IPS DF 6.9 (cell line): Measurements from ENCODE around the gene ZBTB16.

ENCODE experiments used
- DNase-seq: peaks from one replicate; pipeline ENCODE4 v3.0.0-alpha.2; 2013; ENCODE audit warnings: low read depth, low spot score
- H3K27ac ChIP-seq: one replicate; pipeline ENCODE4 v1.5.1; 2013; ENCODE audit warnings: low read length, control low read depth
- H3K27me3 ChIP-seq: 2 replicates; pipeline ENCODE4 v1.6.1; 2013; ENCODE audit warnings: mild to moderate bottlenecking, low read length; ENCODE audit not compliant: control insufficient read depth, insufficient read depth
- H3K36me3 ChIP-seq: 2 replicates; pipeline ENCODE4 v1.6.1; 2013; ENCODE audit warnings: low read length; ENCODE audit not compliant: control insufficient read depth, insufficient read depth
- H3K4me1 ChIP-seq: 2 replicates; pipeline ENCODE4 v1.6.1; 2013; ENCODE audit warnings: low read length; ENCODE audit not compliant: control insufficient read depth, insufficient read depth
- H3K4me3 ChIP-seq: 2 replicates; pipeline ENCODE4 v1.5.1; 2013; ENCODE audit warnings: mild to moderate bottlenecking, low read length
- H3K9me3 ChIP-seq: 2 replicates; pipeline ENCODE4 v1.6.1; 2013; ENCODE audit warnings: low read length, inconsistent platforms; ENCODE audit not compliant: control insufficient read depth, insufficient read depth
- WGBS: extraction: QIAGEN DNeasy Blood & Tissue Kit; methylation state at CpG from one replicate; pipeline ENCODE4 v1.1.7; 2013; ENCODE audit warnings: mixed read lengths, missing lambda C conversion rate; ENCODE audit not compliant: insufficient read length, insufficient coverage; 5-methylcytosine and 5-hydroxymethylcytosine counted together

ZBTB16 gene

DNA sequence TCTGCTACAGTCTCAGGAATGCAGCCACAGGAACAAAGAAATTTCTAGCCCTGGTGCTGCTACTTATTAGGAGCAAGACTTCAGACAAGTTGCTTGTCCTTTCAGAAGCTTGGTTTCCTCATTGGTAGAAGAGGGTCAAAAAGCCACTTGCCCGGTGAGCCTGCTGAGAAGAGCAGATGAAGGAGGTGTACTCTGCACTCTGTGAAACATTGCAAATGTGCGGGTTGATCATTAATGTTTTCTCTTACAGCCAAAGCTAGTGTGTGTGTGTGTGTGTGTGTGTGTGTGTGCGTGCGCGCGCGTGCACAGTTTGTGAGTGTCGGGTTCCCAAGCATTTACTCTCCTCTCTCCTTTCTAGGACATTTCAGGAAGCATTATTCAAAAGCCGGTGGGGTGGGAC, 150.4 kb downstream of the ZBTB16 start:
- no peaks in the 10 kb centered on the region for H3K27me3 ChIP-seq

DNA sequence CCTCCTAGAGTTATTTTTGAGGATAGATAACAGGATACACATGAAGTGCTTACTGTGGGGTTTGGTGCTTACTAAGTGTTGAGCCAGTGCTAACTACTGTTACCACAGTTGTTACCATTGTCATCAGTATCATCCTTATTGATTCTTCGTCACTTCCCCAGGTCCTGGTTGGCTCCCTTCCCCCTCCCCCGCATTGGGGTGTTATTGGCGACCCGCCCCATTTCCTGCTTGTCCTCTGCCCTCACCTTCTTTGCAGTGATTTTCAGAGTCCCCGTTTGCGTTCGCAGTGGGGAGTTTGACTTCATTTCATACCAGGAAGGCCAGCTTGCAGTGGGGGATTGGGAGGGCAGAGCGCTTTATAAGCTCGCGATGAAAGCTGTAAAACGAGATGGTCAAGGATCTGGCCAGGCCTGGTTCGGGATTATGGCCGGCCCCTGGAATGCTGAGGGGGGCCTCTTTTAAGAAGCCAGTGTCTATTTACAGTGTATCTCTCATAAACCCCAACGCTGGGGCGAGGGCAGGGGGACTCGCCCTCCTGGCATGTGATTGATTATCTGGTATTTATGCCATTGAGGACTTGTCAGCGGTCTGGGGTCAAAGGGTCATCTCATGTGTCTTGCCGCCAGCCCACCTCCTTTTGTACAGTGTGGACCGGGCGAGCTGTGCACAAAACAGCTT, 152.1 kb downstream of the ZBTB16 start:
- Histone ChIP-seq H3K27me3 (no peaks in the 10 kb centered on the region), H3K4me1 (peaks cover 8% of the 10 kb centered on the region), H3K9me3 (no peaks in the 10 kb centered on the region), H3K4me3 (no peak overlapping the region), H3K27ac (no peak overlapping the region), H3K36me3 (no peaks in the 10 kb centered on the region)
- DNase-seq: no peak
- WGBS: no CpG with 5 or more reads among the region's 20 CpGs

More for the DNA sequence above, 150.4 kb downstream of the ZBTB16 start:
- no peak for DNase-seq
- no peaks in the 10 kb centered on the region for H3K36me3 ChIP-seq
- H3K4me1 ChIP-seq: peaks cover 8% of the 10 kb centered on the region
- no peak overlapping the region for H3K4me3 ChIP-seq
- H3K9me3 ChIP-seq: no peaks in the 10 kb centered on the region
- WGBS: no CpG with 5 or more reads among the region's 9 CpGs
- H3K27ac ChIP-seq: no peak overlapping the region

DNA sequence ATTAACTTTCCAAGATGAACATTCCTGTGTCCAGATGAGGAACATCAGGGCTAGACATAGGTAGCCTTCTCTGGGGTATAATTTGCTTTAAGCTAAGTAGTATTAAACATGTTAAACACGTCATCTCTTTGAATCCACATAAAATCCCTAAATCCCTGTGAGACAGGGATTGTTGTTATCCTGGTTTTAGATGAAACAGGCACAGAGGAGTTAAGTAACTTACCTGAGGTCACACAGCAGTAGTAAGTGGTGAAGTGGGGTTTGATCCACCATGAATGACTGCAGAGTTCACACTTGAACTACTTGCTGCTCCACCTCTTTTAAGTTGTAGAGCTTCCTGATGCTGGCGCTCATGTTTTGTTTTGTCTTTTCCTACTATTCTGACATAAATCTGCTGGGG, 154.1 kb downstream of the ZBTB16 start:
- no peak overlapping the region for H3K27ac ChIP-seq
- no peaks in the 10 kb centered on the region for H3K36me3 ChIP-seq
- H3K4me1 ChIP-seq: peaks cover 8% of the 10 kb centered on the region
- no peaks in the 10 kb centered on the region for H3K9me3 ChIP-seq
- WGBS: no CpG with 5 or more reads among the region's 2 CpGs
- H3K4me3 ChIP-seq: no peak overlapping the region
- DNase-seq: no peak
- H3K27me3 ChIP-seq: no peaks in the 10 kb centered on the region

DNA sequence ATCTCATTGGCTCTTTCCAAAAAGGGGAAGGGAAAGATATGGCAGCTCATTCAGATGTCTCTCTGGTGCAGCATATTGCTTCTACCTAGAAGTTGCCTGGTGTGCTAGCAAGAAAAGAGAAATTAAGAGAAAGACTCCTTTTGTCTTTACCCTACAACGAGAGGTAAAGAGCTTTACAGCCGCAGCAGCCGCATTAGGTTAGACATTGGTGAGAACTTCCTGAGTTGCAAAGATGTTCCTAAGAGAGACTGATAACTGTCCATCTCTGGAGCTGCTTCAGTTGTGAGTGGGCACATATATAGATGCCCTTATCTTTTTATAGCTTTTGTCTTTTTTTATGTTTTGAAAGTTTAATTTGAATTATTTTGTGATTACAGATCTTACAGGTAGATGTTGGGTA, 155.9 kb downstream of the ZBTB16 start:
- WGBS: no CpG with 5 or more reads among the region's 3 CpGs
- no peak overlapping the region for H3K27ac ChIP-seq
- H3K4me1 ChIP-seq: peaks cover 8% of the 10 kb centered on the region
- no peaks in the 10 kb centered on the region for H3K27me3 ChIP-seq
- no peaks in the 10 kb centered on the region for H3K9me3 ChIP-seq
- H3K4me3 ChIP-seq: no peak overlapping the region
- no peak for DNase-seq
- H3K36me3 ChIP-seq: no peaks in the 10 kb centered on the region

DNA sequence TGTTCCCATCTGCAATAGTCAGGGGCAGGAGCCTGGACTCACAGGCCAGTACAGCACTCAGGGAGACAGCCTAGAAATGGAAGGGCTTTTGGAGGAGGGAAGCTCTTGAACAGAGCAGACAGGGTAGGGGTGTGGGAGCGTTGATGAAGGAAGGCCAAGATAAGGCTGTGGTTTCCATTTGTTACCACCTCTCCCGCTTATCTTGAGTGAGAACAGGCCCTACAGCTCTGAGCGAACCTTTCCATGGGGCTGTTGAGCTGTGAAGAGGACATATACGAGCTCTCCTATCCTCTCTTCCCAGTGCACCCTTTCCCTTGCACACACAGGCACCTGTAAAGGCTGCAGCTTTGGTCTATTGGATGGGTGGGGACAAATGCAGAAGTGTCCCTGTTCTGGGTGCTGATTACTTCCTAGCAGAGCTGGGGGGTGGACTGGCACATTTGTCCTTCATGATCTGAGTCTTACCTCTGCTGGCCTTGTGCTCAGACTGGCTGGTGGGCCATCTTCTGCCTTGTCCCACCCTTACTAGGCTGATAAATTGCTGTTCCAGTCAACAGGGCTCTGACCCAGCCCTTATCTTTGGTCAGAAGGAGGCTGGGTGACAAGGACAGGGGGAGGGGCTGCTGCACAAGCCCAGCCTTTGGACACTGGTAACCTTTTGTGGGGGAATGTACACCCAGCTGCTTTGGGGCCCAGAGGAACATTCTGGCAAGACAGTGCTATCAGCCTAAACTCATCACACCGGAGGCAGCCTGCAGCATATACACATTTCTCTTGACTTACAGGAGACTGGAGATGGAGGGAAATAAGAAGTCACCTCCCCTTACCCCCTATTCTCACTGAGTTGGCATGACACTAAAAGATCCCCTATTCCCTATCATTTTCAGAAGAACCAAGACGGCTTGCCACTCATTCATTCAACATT, 156.6 kb downstream of the ZBTB16 start:
- Histone ChIP-seq H3K36me3 (no peaks in the 10 kb centered on the region), H3K4me3 (no peak overlapping the region), H3K27ac (no peak overlapping the region), H3K27me3 (no peaks in the 10 kb centered on the region), H3K9me3 (no peaks in the 10 kb centered on the region), H3K4me1 (peaks cover 8% of the 10 kb centered on the region)
- DNase-seq: no peak
- WGBS: no CpG with 5 or more reads among the region's 6 CpGs

DNA sequence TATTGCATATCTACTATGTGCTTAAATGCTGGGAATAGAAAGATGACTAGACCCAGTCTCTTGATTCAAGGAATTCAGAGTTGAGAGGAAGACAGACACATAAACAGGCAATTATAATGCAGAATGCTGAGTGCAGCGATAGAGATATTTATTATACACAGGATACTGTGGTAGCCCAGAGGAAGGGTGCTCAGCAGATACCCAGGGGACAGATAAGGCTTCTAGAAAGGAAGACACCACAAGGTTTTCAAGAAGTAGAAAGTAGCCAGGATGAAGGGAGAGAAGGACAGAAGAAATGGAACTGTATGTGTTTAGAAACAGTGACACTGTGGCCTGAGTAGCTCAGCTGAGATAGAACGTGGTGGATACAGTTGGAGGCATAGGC, 157.3 kb downstream of the ZBTB16 start:
- no peaks in the 10 kb centered on the region for H3K36me3 ChIP-seq
- H3K9me3 ChIP-seq: no peaks in the 10 kb centered on the region
- peaks cover 6% of the 10 kb centered on the region for H3K4me1 ChIP-seq
- H3K27me3 ChIP-seq: no peaks in the 10 kb centered on the region
- WGBS: no CpG with 5 or more reads among the region's 2 CpGs
- H3K4me3 ChIP-seq: no peak overlapping the region
- DNase-seq: no peak
- no peak overlapping the region for H3K27ac ChIP-seq

DNA sequence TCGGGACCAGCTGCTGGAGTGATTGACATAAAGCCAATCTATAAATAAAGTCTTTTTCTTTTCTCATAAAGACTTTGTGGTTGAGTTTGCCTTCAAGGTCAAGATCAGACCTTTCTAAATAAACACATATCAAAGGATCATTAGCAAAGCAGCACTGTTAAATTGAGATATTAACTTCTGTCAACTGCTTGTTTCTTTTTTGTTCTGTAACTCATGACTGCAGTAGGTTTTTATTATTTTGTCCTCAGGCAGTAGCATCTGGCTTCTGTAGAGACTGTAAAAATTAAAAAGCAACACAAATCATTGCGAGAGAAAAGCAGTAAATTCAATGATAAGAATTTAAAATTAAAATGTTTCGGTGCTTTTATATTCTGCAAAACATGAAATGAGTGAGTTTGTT, 159.0 kb downstream of the ZBTB16 start:
- H3K9me3 ChIP-seq: no peaks in the 10 kb centered on the region
- H3K36me3 ChIP-seq: no peaks in the 10 kb centered on the region
- H3K27ac ChIP-seq: no peak overlapping the region
- no peak overlapping the region for H3K4me3 ChIP-seq
- DNase-seq: no peak
- H3K27me3 ChIP-seq: no peaks in the 10 kb centered on the region
- no CpG with 5 or more reads among the region's 3 CpGs for WGBS
- no peaks in the 10 kb centered on the region for H3K4me1 ChIP-seq

DNA sequence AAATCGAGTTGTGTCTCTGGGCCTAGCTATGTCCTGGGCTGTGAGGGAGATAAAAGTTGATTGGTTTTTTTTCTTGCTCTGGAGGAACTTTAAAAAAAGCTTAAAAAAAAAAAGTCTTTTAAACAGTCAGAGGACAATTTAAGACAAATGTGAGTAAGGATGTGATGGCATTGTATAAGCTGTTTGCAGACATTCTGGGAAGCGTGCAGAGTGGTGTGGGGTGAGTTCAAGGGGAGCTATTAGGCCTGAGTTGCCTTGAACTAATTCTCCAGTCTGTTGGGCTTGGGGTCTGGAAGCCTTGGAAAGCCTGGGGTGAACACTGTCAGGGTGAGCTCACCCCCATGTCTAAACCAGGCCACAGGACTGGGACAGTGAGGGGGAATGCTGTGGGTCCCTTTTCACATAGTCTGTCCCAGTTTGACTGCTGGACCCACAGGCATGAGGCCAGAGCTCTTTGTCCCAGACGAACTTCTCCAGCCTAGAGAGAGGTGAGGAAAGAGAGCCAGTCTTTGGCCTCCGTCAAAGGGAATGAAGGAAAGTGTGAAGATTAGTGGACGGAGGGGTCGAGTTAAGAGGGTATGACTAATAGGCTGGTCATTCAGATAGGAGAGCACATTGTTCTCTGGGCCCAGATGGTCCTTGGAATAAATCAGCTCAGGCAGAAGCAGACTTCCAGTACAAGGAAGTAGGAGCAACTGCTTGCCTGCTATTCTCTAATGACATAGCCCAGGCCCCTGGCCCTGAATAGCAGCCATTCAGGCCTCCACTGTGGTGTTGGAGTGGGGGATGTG, 160.2 kb downstream of the ZBTB16 start:
- no peak for DNase-seq
- no peak overlapping the region for H3K27ac ChIP-seq
- H3K4me1 ChIP-seq: no peaks in the 10 kb centered on the region
- H3K27me3 ChIP-seq: no peaks in the 10 kb centered on the region
- no peaks in the 10 kb centered on the region for H3K36me3 ChIP-seq
- H3K4me3 ChIP-seq: no peak overlapping the region
- 100% methylated on average over 2 of the region's 6 CpGs for WGBS
- no peaks in the 10 kb centered on the region for H3K9me3 ChIP-seq

DNA sequence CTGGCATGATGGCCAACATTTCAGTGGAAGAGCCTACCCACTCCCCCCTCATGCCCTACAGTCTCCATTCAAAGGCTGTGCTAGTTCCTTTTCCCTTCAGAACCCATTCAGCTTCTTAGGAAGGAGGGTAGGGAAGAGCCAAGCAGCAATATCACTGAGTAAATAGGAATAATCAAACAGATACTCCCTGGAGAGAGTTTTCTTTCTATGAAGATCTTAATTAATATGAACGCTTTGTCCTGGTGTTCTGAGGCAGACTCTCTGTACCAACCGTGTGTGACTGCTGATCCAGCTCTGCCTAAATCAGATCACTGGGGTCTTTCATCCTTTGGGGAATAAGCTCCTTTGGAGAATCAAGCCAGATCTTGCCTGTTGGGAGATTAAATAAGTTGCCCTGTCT, 161.5 kb downstream of the ZBTB16 start:
- Histone ChIP-seq H3K27ac (no peak overlapping the region), H3K36me3 (no peaks in the 10 kb centered on the region), H3K4me1 (no peaks in the 10 kb centered on the region), H3K9me3 (no peaks in the 10 kb centered on the region), H3K27me3 (no peaks in the 10 kb centered on the region), H3K4me3 (no peak overlapping the region)
- no CpG with 5 or more reads among the region's 2 CpGs for WGBS
- DNase-seq: no peak

DNA sequence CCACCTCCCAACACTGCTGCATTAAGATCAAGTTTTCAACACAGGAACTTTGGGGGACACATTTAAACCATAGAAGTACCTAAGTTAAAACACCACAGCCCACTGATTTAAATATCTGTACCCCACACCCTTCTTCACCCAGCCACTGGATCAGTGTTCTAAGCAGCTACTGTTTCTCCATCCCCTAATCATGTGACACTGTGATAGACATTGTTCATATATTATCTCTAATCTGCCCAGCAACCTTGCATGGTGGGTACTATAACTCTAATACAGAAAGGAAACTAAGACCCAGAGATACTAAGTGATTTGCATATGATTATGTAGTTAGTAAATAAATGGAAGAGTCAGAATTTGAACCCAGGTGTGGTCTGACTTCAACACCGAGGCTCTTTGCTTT, 166.2 kb downstream of the ZBTB16 start:
- H3K36me3 ChIP-seq: no peaks in the 10 kb centered on the region
- no peak overlapping the region for H3K4me3 ChIP-seq
- peaks cover 3% of the 10 kb centered on the region; the same call in 1 of the 2 replicates for H3K4me1 ChIP-seq
- no peaks in the 10 kb centered on the region for H3K9me3 ChIP-seq
- no peak for DNase-seq
- WGBS: no CpG with 5 or more reads among the region's 1 CpG
- H3K27ac ChIP-seq: no peak overlapping the region
- no peaks in the 10 kb centered on the region for H3K27me3 ChIP-seq
